H9 (cell line): ENCODE data around the gene XAF1. TPM values are rescaled to one million over a fixed set of nuclear protein-coding genes. Genes with fewer than 3 reads are reported as not detected.

ENCODE experiments used
- DNase-seq: peaks from one replicate; pipeline ENCODE4 v3.0.0-alpha.2; 2017
- H2AFZ ChIP-seq: one replicate; pipeline ENCODE4 v1.6.1; 2013; ENCODE audit warnings: mild to moderate bottlenecking, low read length, control low read depth, moderate library complexity
- H2AK5ac ChIP-seq: 2 replicates; pipeline ENCODE4 v1.6.1; 2013; ENCODE audit warnings: low read length, control low read depth, mixed read lengths; ENCODE audit not compliant: insufficient read length
- H2BK120ac ChIP-seq: one replicate; pipeline ENCODE4 v1.6.1; 2013; ENCODE audit warnings: low read depth, mild to moderate bottlenecking, low read length, control low read depth, inconsistent platforms; ENCODE audit not compliant: poor library complexity, severe bottlenecking
- H2BK12ac ChIP-seq: 2 replicates; pipeline ENCODE4 v1.6.1; 2013; ENCODE audit warnings: low read length, control low read depth, mixed read lengths, low read depth; ENCODE audit not compliant: insufficient read length
- H2BK15ac ChIP-seq: 2 replicates; pipeline ENCODE4 v1.6.1; 2013; ENCODE audit warnings: low read depth, low read length, control low read depth
- H2BK20ac ChIP-seq: one replicate; pipeline ENCODE4 v1.6.1; 2013; ENCODE audit warnings: low read depth, mild to moderate bottlenecking, low read length, control low read depth, inconsistent platforms; ENCODE audit not compliant: poor library complexity, severe bottlenecking
- H2BK5ac ChIP-seq: 2 replicates; pipeline ENCODE4 v1.6.1; 2013; ENCODE audit warnings: low read length, control low read depth, mixed read lengths; ENCODE audit not compliant: insufficient read length
- H3K14ac ChIP-seq: 2 replicates; pipeline ENCODE4 v1.6.1; 2013; ENCODE audit warnings: low read length, control low read depth; ENCODE audit not compliant: insufficient read depth
- H3K18ac ChIP-seq: 2 replicates; pipeline ENCODE4 v1.6.1; 2013; ENCODE audit warnings: low read depth, mild to moderate bottlenecking, mixed read lengths, low read length, control low read depth; ENCODE audit not compliant: insufficient read length
- H3K23ac ChIP-seq: 2 replicates; pipeline ENCODE4 v1.6.1; 2013; ENCODE audit warnings: low read length, control low read depth, mixed read lengths, low read depth; ENCODE audit not compliant: insufficient read length
- H3K23me2 ChIP-seq: 2 replicates; pipeline ENCODE4 v1.6.1; 2013; ENCODE audit warnings: low read depth, mild to moderate bottlenecking, mixed read lengths, low read length, control low read depth; ENCODE audit not compliant: insufficient read length, poor library complexity, severe bottlenecking
- H3K27ac ChIP-seq: 2 replicates; pipeline ENCODE4 v1.5.1; 2013; ENCODE audit warnings: low read length, control low read depth, mixed read lengths, low read depth; ENCODE audit not compliant: insufficient read length
- H3K27me3 ChIP-seq: 2 replicates; pipeline ENCODE4 v1.6.1; 2013; ENCODE audit warnings: low read length, control low read depth, inconsistent platforms; ENCODE audit not compliant: insufficient read depth
- H3K4ac ChIP-seq: 2 replicates; pipeline ENCODE4 v1.6.1; 2013; ENCODE audit warnings: low read depth, mild to moderate bottlenecking, control low read depth, inconsistent platforms, low read length, moderate library complexity
- H3K4me1 ChIP-seq: 2 replicates; pipeline ENCODE4 v1.6.1; 2013; ENCODE audit warnings: low read length, control low read depth, inconsistent platforms; ENCODE audit not compliant: insufficient read depth
- H3K4me2 ChIP-seq: 2 replicates; pipeline ENCODE4 v1.6.1; 2013; ENCODE audit warnings: low read length, control low read depth, mixed read lengths; ENCODE audit not compliant: insufficient read length, insufficient read depth
- H3K56ac ChIP-seq: 2 replicates; pipeline ENCODE4 v1.6.1; 2013; ENCODE audit warnings: low read depth, mild to moderate bottlenecking, mixed read lengths, low read length, control low read depth; ENCODE audit not compliant: insufficient read length
- H3K79me1 ChIP-seq: 2 replicates; pipeline ENCODE4 v1.6.1; 2013; ENCODE audit warnings: low read depth, mild to moderate bottlenecking, moderate library complexity, low read length, control low read depth, inconsistent platforms; ENCODE audit not compliant: insufficient read depth, poor library complexity, severe bottlenecking
- H3K79me2 ChIP-seq: 2 replicates; pipeline ENCODE4 v1.6.1; 2013; ENCODE audit warnings: low read length, control low read depth, inconsistent platforms; ENCODE audit not compliant: insufficient read depth
- H3K9ac ChIP-seq: 2 replicates; pipeline ENCODE4 v1.6.1; 2013; ENCODE audit warnings: low read length, control low read depth, mixed read lengths; ENCODE audit not compliant: insufficient read length; ENCODE audit errors: extremely low read depth
- H3K9me3 ChIP-seq: one replicate; pipeline ENCODE4 v1.6.1; 2013; ENCODE audit warnings: low read depth, low read length, inconsistent platforms; ENCODE audit not compliant: control insufficient read depth
- H3T11ph ChIP-seq: one replicate; pipeline ENCODE4 v1.6.1; 2013; ENCODE audit warnings: mild to moderate bottlenecking, low read length, control low read depth, inconsistent platforms
- H4K20me1 ChIP-seq: one replicate; pipeline ENCODE4 v1.6.1; 2013; ENCODE audit not compliant: control insufficient read depth, insufficient read length, insufficient read depth
- H4K5ac ChIP-seq: 2 replicates; pipeline ENCODE4 v1.6.1; 2013; ENCODE audit warnings: low read depth, mild to moderate bottlenecking, mixed read lengths, low read length, control low read depth; ENCODE audit not compliant: insufficient read length
- H4K8ac ChIP-seq: replicated peaks from 2 replicates; pipeline ENCODE4 v1.6.1; 2013; ENCODE audit warnings: low read length, control low read depth, mixed read lengths, low read depth; ENCODE audit not compliant: insufficient read length
- H4K91ac ChIP-seq: 2 replicates; pipeline ENCODE4 v1.6.1; 2013; ENCODE audit warnings: low read depth, mild to moderate bottlenecking, moderate library complexity, mixed read lengths, low read length, control low read depth; ENCODE audit not compliant: insufficient read length
- H3K27ac Mint-ChIP-seq, 3 experiments: 2 replicates in 2 of 3; 3 replicates in 1 of 3; pipeline ENCODE4 v1.8.0; 2020 to 2021; ENCODE audit warnings: mixed read lengths in 3 of 3, mild to moderate bottlenecking in 1 of 3, moderate library complexity in 1 of 3
- H3K27me3 Mint-ChIP-seq: 2 replicates; pipeline ENCODE4 v1.8.0; 2021; ENCODE audit warnings: low read depth, mild to moderate bottlenecking, moderate library complexity, mixed read lengths
- H3K36me3 Mint-ChIP-seq, 3 experiments: 2 replicates in 2 of 3; 3 replicates in 1 of 3; pipeline ENCODE4 v1.8.0; 2020 to 2021; ENCODE audit warnings: low read depth in 3 of 3, mixed read lengths in 3 of 3; ENCODE audit not compliant: insufficient read depth in 1 of 3
- H3K4me1 Mint-ChIP-seq, 2 experiments: 2 replicates each; pipeline ENCODE4 v1.8.0; 2020; ENCODE audit warnings: mixed read lengths in 2 of 2
- H3K4me3 Mint-ChIP-seq, 2 experiments: 2 replicates in 1 of 2; 3 replicates in 1 of 2; pipeline ENCODE4 v1.8.0; 2020 to 2021; ENCODE audit warnings: mild to moderate bottlenecking in 2 of 2, mixed read lengths in 2 of 2, moderate library complexity in 1 of 2
- H3K9me3 Mint-ChIP-seq, 2 experiments: 2 replicates in 1 of 2; 3 replicates in 1 of 2; pipeline ENCODE4 v1.8.0; 2020; ENCODE audit warnings: mild to moderate bottlenecking in 2 of 2, mixed read lengths in 2 of 2, moderate library complexity in 1 of 2
- CTCF ChIP-seq: fragments of 200-600 bp; sonication (generic); conservative IDR thresholded peaks from 3 replicates; pipeline ENCODE4 v1.8.0; 2021; ENCODE audit warnings: antibody characterized with exemption, mild to moderate bottlenecking
- total RNA-seq: library from RNA; stranded (reverse); gene quantifications from 2 replicates; pipeline ENCODE4 v1.2.1, GENCODE V29; 2021

Gene XAF1
- total RNA-seq, 1 experiment from 2014 or later = not detected

- Histone ChIP-seq H2BK12ac (no peak overlapping the region), H3K4me2 (no peak overlapping the region), H3K23me2 (no peaks in the 10 kb centered on the region), H2AK5ac (no peak overlapping the region), H3K4me1 (no peaks in the 10 kb centered on the region; the same call in 1 of the 2 replicates), H3K56ac (no peak overlapping the region), H2AFZ (no peak overlapping the region), H3K14ac (no peak overlapping the region), H3T11ph (no peak overlapping the region), H4K20me1 (no peaks in the 10 kb centered on the region), H3K79me1 (no peaks in the 10 kb centered on the region), H3K79me2 (no peaks in the 10 kb centered on the region), H3K9ac (no peak overlapping the region), H2BK15ac (no peak overlapping the region), H3K18ac (no peak overlapping the region), H4K8ac (no peak overlapping the region), H3K9me3 (no peaks in the 10 kb centered on the region), H4K91ac (no peak overlapping the region), H3K4ac (no peak overlapping the region), H3K23ac (no peak overlapping the region), H3K27me3 (no peaks in the 10 kb centered on the region), H4K5ac (no peak overlapping the region), H2BK20ac (no peak overlapping the region), H2BK120ac (no peak overlapping the region), H3K27ac (no peak overlapping the region), H2BK5ac (no peak overlapping the region)
- Mint-ChIP-seq H3K4me1 (peaks cover 5 to 7% of the 10 kb centered on the region in 2 experiments; a peak in 3 of 4 replicates), H3K27ac (no peak overlapping the region), H3K36me3 (peaks cover 0 to 4% (median 0%) of the 10 kb centered on the region in 3 experiments; a peak in 2 of 7 replicates), H3K9me3 (peaks cover 5 to 17% of the 10 kb centered on the region in 2 experiments; a peak in 2 of 5 replicates), H3K4me3 (no peak overlapping the region), H3K27me3 (peaks cover 7% of the 10 kb centered on the region)
- no peak for DNase-seq
- no peak for TF ChIP-seq CTCF
Observed at GRCh38 chr17:6823011-6823442, 67.2 kb downstream of the XAF1 start.

Other genes with a start within 250 kb of the XAF1 start
- gene PITPNM3, start 199.5 kb upstream of the XAF1 start, total RNA-seq = 2.7 and 3.4 TPM in 2 replicates
- 37.2 and 37.4 TPM in 2 replicates for gene KIAA0753, start 115.3 kb upstream of the XAF1 start, total RNA-seq
- gene TXNDC17, start 115.0 kb upstream of the XAF1 start, total RNA-seq = 170 and 188 TPM in 2 replicates
- 9.1 and 11.8 TPM in 2 replicates for gene MED31, start 104.4 kb upstream of the XAF1 start, total RNA-seq
- gene C17orf100, start 104.3 kb upstream of the XAF1 start, total RNA-seq = 0.70 and 1.1 TPM in 2 replicates
- 1.4 and 1.6 TPM in 2 replicates for gene SLC13A5, start 42.7 kb upstream of the XAF1 start, total RNA-seq
- gene FBXO39, start 20.2 kb downstream of the XAF1 start, total RNA-seq = not detected in 2 replicates
- gene TEKT1, start 75.7 kb downstream of the XAF1 start, total RNA-seq = not detected in 2 replicates
- 0.81 and 1.9 TPM in 2 replicates for gene ALOX12, start 240.0 kb downstream of the XAF1 start, total RNA-seq